HPDE6-E6E7 (cell line): ENCODE measurements around the gene SH3YL1.

Experiments
- DNase-seq: peaks from one replicate; pipeline ENCODE4 v3.0.0; 2011; ENCODE audit warnings: missing footprints; ENCODE audit errors: extremely low spot score

SH3YL1 gene

DNA sequence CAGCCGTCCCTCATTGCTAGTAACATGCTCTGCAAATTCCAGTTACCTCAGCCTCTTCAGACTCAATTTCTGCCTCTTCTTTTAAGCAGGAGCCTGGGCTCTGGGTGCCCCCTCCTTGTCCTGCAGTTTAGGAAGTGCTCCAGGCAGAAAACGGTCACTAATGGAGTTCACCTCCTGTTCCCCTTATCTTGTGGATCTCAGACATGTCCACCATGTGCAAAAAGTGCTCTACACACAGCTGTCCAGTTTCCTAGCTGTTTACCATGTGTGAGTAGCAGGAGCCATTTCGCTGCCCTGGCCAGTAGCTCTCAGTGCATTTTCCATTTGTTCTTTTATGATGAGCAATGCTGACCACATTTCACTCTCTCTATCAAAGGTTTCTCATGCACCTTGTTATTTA lies 4.9 kb downstream of the SH3YL1 start:
- DNase-seq: no peak

DNA sequence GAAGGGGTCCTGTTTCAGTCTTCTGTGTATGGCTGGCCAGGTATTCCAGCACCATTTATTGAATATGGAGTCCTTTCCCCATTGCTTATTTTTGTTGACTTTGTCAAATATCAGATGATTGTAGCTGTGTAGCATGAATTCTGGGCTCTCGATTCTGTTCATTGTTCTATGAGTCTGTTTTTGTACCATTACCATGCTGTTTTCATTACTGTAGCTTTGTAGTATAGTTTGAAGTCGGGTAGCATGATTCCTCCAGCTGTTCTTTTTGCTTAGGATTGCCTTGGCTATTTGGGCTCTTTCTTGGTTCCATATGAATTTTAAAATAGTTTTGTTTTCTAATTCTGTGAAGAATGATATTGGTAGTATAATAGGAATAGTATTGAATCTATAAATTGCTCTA lies 6.0 kb downstream of the SH3YL1 start:
- no peak for DNase-seq

DNA sequence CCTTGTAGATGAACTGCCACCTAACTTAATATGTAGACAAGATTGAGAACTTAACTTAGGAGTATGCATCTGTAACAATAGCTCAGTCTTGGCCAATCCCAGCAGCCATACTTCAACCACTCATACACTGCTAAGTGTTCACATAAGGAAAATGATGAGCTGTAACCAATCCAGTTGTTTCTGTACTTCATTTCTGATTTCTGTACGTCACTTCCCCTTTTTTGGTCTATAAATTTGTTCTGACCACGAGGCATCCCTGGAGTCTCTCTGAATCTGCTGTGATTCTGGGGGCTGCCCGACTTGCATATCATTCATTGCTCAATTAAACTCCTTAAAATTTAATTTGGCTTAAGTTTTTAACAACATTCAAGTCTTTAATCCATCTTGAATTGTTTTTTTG lies 6.4 kb downstream of the SH3YL1 start:
- no peak for DNase-seq

- no peak for DNase-seq
These were observed 7.7 kb downstream of the SH3YL1 start for GRCh38 chr2:256094-256493.

GRCh38 chr2:255195-255594 lies 8.6 kb downstream of the SH3YL1 start:
- no peak for DNase-seq

GRCh38 chr2:254241-254640 lies 9.6 kb downstream of the SH3YL1 start:
- no peak for DNase-seq

- DNase-seq: no peak
These were observed 10.6 kb downstream of the SH3YL1 start for GRCh38 chr2:253202-253638.

DNA sequence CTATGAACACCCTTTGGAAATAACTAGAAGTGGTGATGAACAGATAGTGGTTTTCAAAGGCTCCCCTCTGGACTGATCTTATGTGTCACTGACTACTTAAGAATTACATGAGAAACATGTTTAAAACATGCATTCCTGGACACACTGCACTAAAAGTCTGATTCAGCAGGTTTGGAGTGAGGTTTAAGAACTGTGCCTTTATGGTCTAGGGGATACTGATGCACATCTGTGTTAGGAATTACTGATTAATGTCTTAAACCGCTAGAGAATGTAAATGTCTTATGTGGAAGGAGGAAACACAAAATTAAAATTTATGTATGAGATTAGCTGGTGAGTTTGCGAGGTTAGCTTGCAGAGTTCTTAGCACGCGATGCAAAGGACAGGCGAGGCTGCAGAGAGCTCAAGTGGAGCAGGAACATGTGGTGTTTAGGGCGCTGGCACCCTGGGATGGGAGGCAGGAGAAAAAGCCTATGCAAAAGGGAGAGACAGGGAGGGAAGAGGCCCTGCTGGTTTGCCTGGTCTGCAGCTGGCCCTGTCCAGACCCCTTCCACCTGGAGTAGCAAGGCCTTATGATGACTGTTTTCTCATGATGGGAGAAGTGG lies 11.7 kb downstream of the SH3YL1 start:
- no peak for DNase-seq

DNA sequence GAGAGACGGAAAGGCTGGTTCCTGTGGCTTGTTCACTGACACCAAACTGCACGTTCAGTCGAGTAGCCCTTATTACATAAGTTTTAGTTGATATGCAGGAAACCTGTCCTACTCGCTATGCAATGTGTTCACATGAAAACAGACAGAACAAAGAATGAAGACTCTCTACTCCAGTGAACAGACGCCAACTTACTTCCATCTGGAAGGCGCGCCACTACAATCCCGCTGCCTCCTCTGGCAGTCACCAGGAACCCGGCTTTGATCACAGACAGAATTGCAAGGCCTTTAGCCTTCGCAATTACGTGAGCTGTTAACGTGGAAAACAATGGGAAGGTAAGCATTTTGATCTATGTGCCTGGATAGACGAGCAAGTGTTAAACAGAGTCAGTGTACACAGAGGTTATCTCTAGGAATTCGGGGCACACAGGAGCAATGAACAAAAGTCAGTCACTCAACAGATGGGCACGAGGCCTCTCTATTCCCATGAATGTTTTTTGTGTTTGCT lies 14.2 kb downstream of the SH3YL1 start:
- no peak for DNase-seq

DNA sequence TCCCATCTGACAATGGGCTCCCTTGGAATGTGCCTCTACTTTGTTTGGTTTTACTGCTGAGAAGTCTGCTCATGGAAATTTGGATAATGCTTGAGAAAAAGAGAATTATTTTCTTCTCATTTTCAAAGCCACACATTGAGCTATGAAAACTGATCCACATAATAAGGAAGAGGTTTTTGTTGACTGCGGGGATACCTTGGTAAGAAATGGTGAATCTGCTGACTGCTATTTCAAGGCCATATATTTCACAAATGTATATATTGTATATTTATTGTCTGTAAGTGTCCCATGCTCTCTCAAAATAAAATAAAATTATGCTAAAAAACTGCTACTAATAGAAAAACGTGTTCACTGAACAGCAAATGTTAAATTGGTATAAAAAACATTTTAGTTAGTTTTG lies 15.1 kb downstream of the SH3YL1 start:
- no peak for DNase-seq

DNA sequence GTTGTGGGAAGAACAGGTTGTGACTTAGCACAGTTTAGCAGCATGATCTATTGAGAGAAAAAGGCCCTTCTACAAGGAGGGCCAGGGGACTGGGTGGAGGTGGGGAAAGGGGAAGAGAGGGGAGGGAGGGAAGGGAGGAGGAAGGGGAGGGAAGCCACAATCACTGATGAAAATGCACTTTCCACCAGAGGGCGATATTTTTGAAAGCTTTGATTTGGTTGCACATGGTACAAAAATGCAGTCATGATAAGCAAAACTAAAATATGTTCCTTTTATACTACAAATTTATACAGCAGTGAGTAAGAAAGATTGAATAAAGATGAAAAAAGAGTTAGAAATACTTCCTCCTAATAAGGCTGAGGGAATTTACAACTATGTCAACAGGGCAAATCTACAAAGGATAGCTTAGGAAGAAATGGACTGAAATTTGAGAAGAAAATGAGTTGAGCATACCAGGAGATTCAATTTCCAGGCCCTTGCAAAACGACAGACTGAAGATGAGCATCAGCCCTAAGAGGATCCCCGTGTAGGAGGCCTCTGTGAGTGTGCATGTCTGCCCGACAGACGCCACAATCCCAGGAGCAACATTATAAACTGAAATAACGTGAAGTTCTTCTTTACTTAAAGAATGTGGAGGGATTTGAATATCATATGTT lies 17.2 kb downstream of the SH3YL1 start:
- DNase-seq: no peak

DNA sequence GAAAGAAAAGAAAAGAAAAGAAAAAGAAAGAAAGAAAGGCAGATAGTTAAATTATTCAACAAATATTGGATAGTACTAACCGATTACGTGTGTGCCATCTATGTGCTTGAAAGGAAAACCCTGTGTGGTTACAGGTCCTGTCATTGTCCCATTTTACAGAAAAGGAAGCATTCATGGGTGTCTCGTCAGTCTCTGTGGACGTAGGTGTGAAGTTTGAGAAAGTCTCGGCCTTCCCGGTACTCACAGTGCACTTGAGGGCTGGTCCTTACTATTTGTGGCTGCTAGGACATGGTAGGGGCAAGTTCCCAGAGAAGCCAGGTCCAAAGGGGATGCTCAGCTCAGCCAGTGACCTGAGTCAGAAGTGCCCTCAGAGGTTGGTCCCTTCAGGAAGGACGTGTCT lies 19.3 kb downstream of the SH3YL1 start:
- no peak for DNase-seq

DNA sequence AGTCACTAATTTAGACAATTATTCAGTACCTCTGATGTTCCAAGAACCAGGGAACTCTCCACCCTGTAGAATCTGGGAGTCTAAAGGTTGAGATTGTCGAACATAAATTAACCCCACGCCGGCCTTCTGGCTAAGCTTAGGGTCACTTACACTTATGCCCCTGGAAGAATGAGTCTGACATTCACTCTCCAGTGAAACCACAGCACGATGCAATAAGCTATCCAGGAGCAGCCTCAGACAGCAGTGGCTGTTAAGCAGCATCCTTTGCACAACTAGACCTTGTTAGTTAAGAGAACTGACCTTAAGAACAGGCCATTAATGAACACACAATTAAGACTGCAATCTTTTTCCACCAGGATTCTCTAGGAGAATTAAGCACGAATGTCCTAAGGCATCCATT lies 25.0 kb downstream of the SH3YL1 start:
- DNase-seq: no peak

DNA sequence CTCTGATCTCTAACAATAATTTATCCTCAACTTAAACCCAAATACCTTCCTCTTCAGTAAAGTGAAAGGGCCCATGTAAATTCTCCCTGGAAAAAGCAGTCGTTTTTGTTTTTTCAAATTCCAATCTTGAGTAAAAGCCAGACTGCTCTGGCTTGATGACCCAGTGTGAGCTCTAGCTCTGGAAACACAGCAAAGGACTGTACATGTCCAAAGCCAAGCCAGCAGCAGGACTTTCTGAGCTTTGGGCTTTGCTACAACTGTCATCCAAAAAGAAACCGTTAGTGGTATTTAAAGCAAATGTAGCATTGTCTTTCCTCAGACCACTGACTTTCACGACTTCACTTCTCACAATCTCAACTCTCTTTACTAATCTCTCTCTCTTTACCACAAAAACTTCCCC lies 25.4 kb downstream of the SH3YL1 start:
- no peak for DNase-seq

DNA sequence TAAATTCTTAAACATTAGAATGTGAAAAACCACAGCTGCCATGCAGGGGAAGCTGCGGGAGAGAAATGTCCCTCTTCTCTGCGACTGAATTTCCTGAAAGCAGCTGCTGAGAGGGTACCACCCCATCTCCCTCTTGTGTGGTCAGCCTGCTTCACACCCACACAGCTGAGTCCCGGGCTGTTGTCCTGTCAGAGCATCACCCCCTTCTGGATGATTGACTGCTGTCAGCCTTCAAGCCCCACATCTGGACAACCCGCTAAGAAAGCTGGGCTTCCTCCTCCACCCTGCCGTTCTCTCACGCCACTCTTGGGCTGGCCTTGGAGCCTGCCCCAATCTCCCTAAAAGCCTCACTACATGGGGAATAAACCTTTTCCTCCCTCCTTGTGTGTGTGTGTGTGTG lies 26.0 kb downstream of the SH3YL1 start:
- DNase-seq: no peak

DNA sequence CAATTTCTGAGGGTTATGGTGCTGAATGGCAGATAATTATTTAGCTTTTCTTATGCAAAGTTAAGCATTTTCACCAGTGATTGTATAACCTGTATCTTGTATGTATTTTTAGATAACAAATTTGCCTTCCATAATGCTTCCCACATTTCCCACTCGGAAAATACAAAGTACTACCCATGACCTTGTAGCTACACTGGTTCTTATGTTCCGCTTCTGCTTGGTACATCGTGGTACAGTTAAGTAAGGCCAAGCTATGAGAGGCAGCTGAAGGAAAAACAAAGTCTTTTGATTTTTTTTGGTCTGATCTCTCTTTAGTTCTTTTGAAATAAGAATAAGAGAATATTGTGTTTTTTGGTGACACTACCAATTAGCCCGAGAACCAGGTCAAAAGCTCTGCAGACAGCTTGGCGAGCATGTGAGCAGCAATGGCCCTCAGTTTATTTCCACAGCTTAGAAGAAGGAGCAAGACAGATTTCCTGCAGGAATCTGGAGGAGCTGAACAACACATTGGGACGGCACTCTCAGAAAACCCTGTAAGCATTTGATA lies 26.8 kb downstream of the SH3YL1 start:
- DNase-seq: no peak

GRCh38 chr2:234421-234820 lies 29.4 kb downstream of the SH3YL1 start:
- DNase-seq: no peak

DNA sequence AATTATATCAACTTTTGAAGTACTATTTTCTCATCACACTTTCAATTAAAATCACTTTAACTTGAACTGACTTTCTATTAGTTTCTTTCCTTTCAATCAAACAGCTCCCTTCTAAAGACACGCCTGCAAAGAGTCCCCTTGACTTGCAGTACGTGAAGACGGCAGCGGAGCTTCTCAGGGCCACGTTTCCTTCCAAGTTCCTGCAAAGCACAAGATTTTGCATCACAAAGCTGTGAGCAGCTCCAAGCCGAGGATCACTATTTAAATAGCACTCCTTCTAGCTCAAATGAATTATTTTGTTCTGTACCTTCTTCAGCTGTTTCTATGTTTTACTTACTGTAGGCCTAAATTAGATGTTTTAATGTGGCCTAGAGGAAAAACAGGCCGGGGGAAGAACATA lies 30.8 kb downstream of the SH3YL1 start:
- DNase-seq: no peak

DNA sequence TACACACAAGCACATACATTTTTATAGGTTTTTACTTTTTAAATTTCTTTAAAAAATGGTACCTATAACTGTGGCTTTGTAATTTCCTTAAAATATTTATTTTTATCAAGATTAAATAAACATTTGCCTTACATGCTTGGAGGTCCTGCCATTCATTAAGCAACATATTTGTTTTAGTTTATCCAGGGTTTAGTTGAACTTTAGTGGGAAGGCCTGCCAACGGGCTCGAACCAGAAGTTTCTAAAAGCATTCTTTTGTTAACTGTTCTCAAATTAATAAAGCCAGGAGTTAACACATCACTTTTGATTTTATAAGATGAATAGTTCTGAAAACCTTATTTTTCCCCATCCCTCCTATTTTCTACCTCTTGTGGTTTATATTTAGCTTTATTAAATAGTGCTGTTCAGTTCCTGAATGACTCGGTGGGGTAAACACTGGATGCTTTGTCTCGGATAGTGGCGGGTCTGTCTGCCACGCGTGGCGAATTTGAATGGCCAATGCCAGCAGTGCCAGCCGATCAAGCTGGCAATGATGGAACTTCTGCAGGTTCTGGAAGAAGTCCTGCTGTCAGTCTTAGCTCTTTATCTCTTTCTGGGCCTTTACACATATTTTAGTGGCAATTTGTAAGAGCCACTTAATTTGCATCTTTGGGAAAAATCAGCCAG lies 32.2 kb downstream of the SH3YL1 start:
- DNase-seq: no peak

- DNase-seq: no peak
These were observed 35.1 kb downstream of the SH3YL1 start for GRCh38 chr2:228518-229278.

DNA sequence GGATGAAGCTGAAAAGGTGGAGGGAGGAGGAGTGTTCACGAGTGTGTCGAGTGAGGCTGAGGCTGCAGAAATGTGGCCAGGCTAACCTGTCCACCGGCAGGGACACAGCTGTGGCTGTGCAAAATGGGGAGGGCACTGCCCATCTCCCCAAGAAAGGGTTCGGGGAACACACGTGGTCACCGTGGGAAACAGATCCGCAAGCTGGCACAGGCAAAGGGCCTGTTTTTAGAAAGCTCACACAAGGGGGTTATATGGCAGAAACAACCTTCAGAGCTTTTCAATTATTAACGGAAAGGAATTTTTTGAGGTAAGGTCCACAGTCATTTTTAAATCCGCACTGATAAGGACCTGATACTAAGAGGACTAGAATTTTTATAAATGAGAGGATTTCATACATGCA lies 35.7 kb downstream of the SH3YL1 start:
- no peak for DNase-seq
